ENCODE data around the gene PTPRR.

GRCh38 chr12:70809887-70810286, 110.7 kb downstream of the PTPRR start:
- no peak for TF ChIP-seq HDGF (IDR thresholded peaks at IDR 0.05)
- no peak for TF ChIP-seq KDM1A (IDR thresholded peaks at IDR 0.05; ENCODE audit: borderline replicate concordance)
- TF ChIP-seq CTCF (IDR thresholded peaks at IDR 0.05 in 2 of 3, conservative IDR thresholded peaks at IDR 0.05 in 1 of 3; ENCODE audit: control insufficient read depth in 2 of 3, extremely low read depth in 1 of 3, insufficient read depth in 1 of 3, low read depth in 3 of 3, low read length in 3 of 3): no peak
- no peak for TF ChIP-seq NFYB (IDR thresholded peaks at IDR 0.05; ENCODE audit: insufficient read depth, low read depth, low read length)
- no peak for TF ChIP-seq CBX5 (IDR thresholded peaks at IDR 0.05; ENCODE audit: low read depth)
- no peak for TF ChIP-seq MLLT1 (IDR thresholded peaks at IDR 0.05)
- TF ChIP-seq TCF7 (IDR thresholded peaks at IDR 0.05; ENCODE audit: borderline replicate concordance): no peak
- TF ChIP-seq TCF12 (IDR thresholded peaks at IDR 0.05; ENCODE audit: low read depth, low read length): no peak
- no peak for TF ChIP-seq RCOR1 (conservative IDR thresholded peaks at IDR 0.05; ENCODE audit: low read depth, low read length)
- no peak for TF ChIP-seq POU2F2 (IDR thresholded peaks at IDR 0.05; ENCODE audit: borderline replicate concordance, low read depth, low read length)
- TF ChIP-seq POLR2AphosphoS5 (IDR thresholded peaks at IDR 0.05; ENCODE audit: low read length): no peak
- TF ChIP-seq HDAC6 (IDR thresholded peaks at IDR 0.05; ENCODE audit: unreplicated experiment): no peak
